ENCODE results near the gene NUFIP2. TPM values are rescaled to one million over a fixed set of nuclear protein-coding genes. Genes with fewer than 3 reads are reported as not detected.

Gene NUFIP2
- total and polyA plus RNA-seq, 2 donors (not counting 3 experiments of a cell fraction or from before 2014, with no cell fraction given) = 27.2 to 51.1 TPM

- ChIA-PET POLR2A (no interaction called here), CTCF (interaction anchor here (0.6 to 4.6 kb wide), 16 partner anchors 8 to 279 kb away, joined by 3 to 41 read pairs (median 5); partner anchors contain the start of gene NUFIP2)
- intact Hi-C loops (cut with micrococcal nuclease) = loop anchor here (5.0 kb wide), 1 partner anchor 35 kb away; the partner anchor contains the start of gene NUFIP2
Measured at GRCh38 chr17:29257756-29258155, 36.2 kb downstream of the NUFIP2 start.

More at GRCh38 chr17:29257756-29258155, 36.2 kb downstream of the NUFIP2 start:
- H3K36me3 ChIP-seq (ENCODE audit: control insufficient read depth in 2 of 2, extremely low read depth in 1 of 2, insufficient read depth in 2 of 2, low read length in 2 of 2) = peaks cover 0 to 13% of the 10 kb centered on the region in 2 experiments
- no peak overlapping the region for H3K4me2 ChIP-seq (ENCODE audit: insufficient read depth, low read length)
- no peak overlapping the region for H2AFZ ChIP-seq (ENCODE audit: low read depth, low read length)
- H4K20me1 ChIP-seq (replicated peaks; ENCODE audit: control insufficient read depth, extremely low read depth, insufficient read depth, low read length) = peaks cover 11% of the 10 kb centered on the region
- H3K4me1 ChIP-seq (ENCODE audit: control insufficient read depth, extremely low read depth, insufficient read depth, low read length) = peaks cover 29% of the 10 kb centered on the region
- H3K79me2 ChIP-seq (ENCODE audit: control insufficient read depth, insufficient read depth, low read length) = peaks cover 15% of the 10 kb centered on the region
- H3K9me3 ChIP-seq (replicated peaks; ENCODE audit: control insufficient read depth, insufficient read depth, low read length) = no peaks in the 10 kb centered on the region
- TF ChIP-seq GATA2 (IDR thresholded peaks at IDR 0.05; ENCODE audit: insufficient read depth, insufficient read length, low read depth, low read length) (no peak), MYC (IDR thresholded peaks at IDR 0.05; ENCODE audit: low read depth, low read length) (no peak), POLR2AphosphoS5 (IDR thresholded peaks at IDR 0.05; ENCODE audit: insufficient read depth, low read depth, low read length) (no peak), CTCF (IDR thresholded peaks at IDR 0.05; ENCODE audit: extremely low read depth in 1 of 2, insufficient read depth in 1 of 2, low read depth in 1 of 2, low read length in 2 of 2) (no peak), FOS (IDR thresholded peaks at IDR 0.05; ENCODE audit: borderline replicate concordance, insufficient read depth, low read length) (no peak), MAX (IDR thresholded peaks at IDR 0.05; ENCODE audit: insufficient read depth, insufficient read length) (no peak), POLR2A (IDR thresholded peaks at IDR 0.05; ENCODE audit: low read depth, low read length) (no peak), JUN (IDR thresholded peaks at IDR 0.05; ENCODE audit: borderline replicate concordance, insufficient read depth, insufficient read length, low read depth) (no peak), EZH2 (IDR thresholded peaks at IDR 0.05; ENCODE audit: borderline replicate concordance, low read depth, low read length, severe bottlenecking) (no peak)
- dilution Hi-C loops (cut with MboI; ENCODE audit: extremely low pct_ligation_motif_present, low sequenced_read_pairs) = no loop called here
- FAIRE-seq = no peak
- no peak for DNase-seq (ENCODE audit: low read depth, low spot score)
- no peak overlapping the region for H3K4me3 ChIP-seq (replicated peaks in 1 of 3; ENCODE audit: insufficient read depth in 1 of 3, low read depth in 1 of 3, low read length in 3 of 3)
- H3K9me1 ChIP-seq (replicated peaks; ENCODE audit: control insufficient read depth, extremely low read depth, insufficient read depth, low read length) = no peaks in the 10 kb centered on the region
- no peaks in the 10 kb centered on the region for H3K27me3 ChIP-seq (ENCODE audit: control insufficient read depth in 2 of 2, insufficient read depth in 2 of 2, low read length in 2 of 2)
- no peak overlapping the region for H3K9ac ChIP-seq (replicated peaks; ENCODE audit: extremely low read depth, insufficient read depth, low read length)
- BruUV-seq (replicated peaks) = no TSS peak
- H3K27ac ChIP-seq (ENCODE audit: insufficient read depth, low read depth, low read length) = no peak overlapping the region
